HEK293 (cell line): Measurements from ENCODE around the gene SMYD2.

Experiments
- CTCF ChIA-PET: fragments of 350-600 bp; formaldehyde crosslinking; extraction: SDS; loops from one replicate; lab custom pipeline; 2021; ENCODE audit warnings: antibody characterized with exemption; lab: Yijun Ruan, JAX
- POLR2A ChIA-PET: fragments of 300-600 bp; formaldehyde crosslinking; extraction: SDS; loops from one replicate; lab custom pipeline; 2020; ENCODE audit warnings: antibody characterized with exemption, inconsistent platforms; lab: Yijun Ruan, JAX
- H3K27ac ChIP-seq: fragments of 200-500 bp; sonication (Bioruptor generic); 2 replicates; pipeline ENCODE4 v1.5.1; 2014; ENCODE audit warnings: low read depth, low read length, control low read depth, inconsistent platforms; ENCODE audit errors: extremely low read depth
- H3K36me3 ChIP-seq, 2 experiments: fragments of 200-500 bp in 1 of 2; sonication (Bioruptor generic) in 1 of 2; 1 replicate in 1 of 2; 2 replicates in 1 of 2; pipeline ENCODE4 v1.5.1; 2014 to 2017; ENCODE audit warnings: inconsistent platforms in 2 of 2, low read length in 2 of 2; ENCODE audit not compliant: control insufficient read depth in 2 of 2, insufficient read depth in 1 of 2
- H3K4me1 ChIP-seq: fragments of 200-500 bp; sonication (Bioruptor generic); 2 replicates; pipeline ENCODE4 v1.5.1; 2014; ENCODE audit warnings: mild to moderate bottlenecking, low read length, inconsistent platforms; ENCODE audit not compliant: control insufficient read depth, insufficient read depth
- H3K4me3 ChIP-seq: 2 replicates; pipeline ENCODE4 v1.5.1; 2011; ENCODE audit warnings: low read depth, mild to moderate bottlenecking, control low read depth, low read length, moderate library complexity
- H3K9me3 ChIP-seq: fragments of 200-500 bp; sonication (Bioruptor generic); 2 replicates; pipeline ENCODE4 v1.5.1; 2014; ENCODE audit warnings: low read depth, low read length, inconsistent platforms; ENCODE audit not compliant: control insufficient read depth, insufficient read depth
- BCL6B ChIP-seq: fragments of 450-650 bp; formaldehyde crosslinking; IDR thresholded peaks from 2 replicates; pipeline ENCODE4 v1.5.1; 2017; ENCODE audit warnings: missing biosample characterization, missing genetic modification characterization
- GLIS2 ChIP-seq: fragments of 450-650 bp; formaldehyde crosslinking; IDR thresholded peaks from 2 replicates; pipeline ENCODE4 v1.5.1; 2016; ENCODE audit warnings: missing biosample characterization, missing genetic modification characterization
- IKZF3 ChIP-seq: fragments of 450-650 bp; IDR thresholded peaks from 2 replicates; pipeline ENCODE4 v1.5.0; 2018; ENCODE audit warnings: missing biosample characterization, mild to moderate bottlenecking, missing genetic modification characterization, moderate library complexity
- KLF1 ChIP-seq: fragments of 450-650 bp; formaldehyde crosslinking; IDR thresholded peaks from 2 replicates; pipeline ENCODE4 v1.5.1; 2016; ENCODE audit warnings: missing biosample characterization, missing genetic modification characterization
- OVOL3 ChIP-seq: fragments of 450-650 bp; formaldehyde crosslinking; IDR thresholded peaks from 2 replicates; pipeline ENCODE4 v1.5.1; 2016; ENCODE audit warnings: missing biosample characterization, missing genetic modification characterization
- SALL2 ChIP-seq: fragments of 450-650 bp; formaldehyde crosslinking; IDR thresholded peaks from 2 replicates; pipeline ENCODE4 v1.5.0; 2017; ENCODE audit warnings: missing biosample characterization, mild to moderate bottlenecking, missing genetic modification characterization, borderline replicate concordance
- ZBTB11 ChIP-seq: fragments of 450-650 bp; formaldehyde crosslinking; conservative IDR thresholded peaks from 2 replicates; pipeline ENCODE4 v1.5.1; 2016; ENCODE audit warnings: low read depth, missing biosample characterization, missing genetic modification characterization
- ZBTB17 ChIP-seq: fragments of 450-650 bp; formaldehyde crosslinking; IDR thresholded peaks from 2 replicates; pipeline ENCODE4 v1.5.1; 2016; ENCODE audit warnings: missing biosample characterization, missing genetic modification characterization
- ZBTB48 ChIP-seq: fragments of 450-650 bp; formaldehyde crosslinking; IDR thresholded peaks from 2 replicates; pipeline ENCODE4 v1.5.1; 2016; ENCODE audit warnings: missing biosample characterization, missing genetic modification characterization
- ZNF140 ChIP-seq: fragments of 450-650 bp; formaldehyde crosslinking; IDR thresholded peaks from 2 replicates; pipeline ENCODE4 v1.5.1; 2016; ENCODE audit warnings: missing biosample characterization, missing genetic modification characterization
- ZNF266 ChIP-seq: fragments of 450-650 bp; formaldehyde crosslinking; IDR thresholded peaks from 2 replicates; pipeline ENCODE4 v1.5.1; 2016; ENCODE audit warnings: missing biosample characterization, missing genetic modification characterization, low read depth
- ZNF274 ChIP-seq, 2 experiments: fragments of 200-500 bp in 1 of 2; fragments of 450-650 bp in 1 of 2; sonication (Bioruptor generic) in 1 of 2; formaldehyde crosslinking in 1 of 2; IDR thresholded peaks; 2 replicates each; pipeline versions ENCODE4 v1.5.1 to v1.6.1; 2014 to 2016; ENCODE audit warnings: borderline replicate concordance in 1 of 2, inconsistent platforms in 1 of 2, low read length in 1 of 2, missing biosample characterization in 1 of 2, missing genetic modification characterization in 1 of 2
- ZNF341 ChIP-seq: fragments of 450-650 bp; formaldehyde crosslinking; IDR thresholded peaks from 2 replicates; pipeline ENCODE4; 2016; ENCODE audit warnings: low read depth, missing biosample characterization, missing genetic modification characterization
- ZNF354C ChIP-seq: fragments of 450-650 bp; formaldehyde crosslinking; IDR thresholded peaks from 2 replicates; pipeline ENCODE4 v1.5.1; 2016; ENCODE audit warnings: missing biosample characterization, missing genetic modification characterization, low read depth, borderline replicate concordance
- ZNF362 ChIP-seq: fragments of 450-650 bp; formaldehyde crosslinking; IDR thresholded peaks from 2 replicates; pipeline ENCODE4 v1.5.1; 2016; ENCODE audit warnings: missing biosample characterization, missing genetic modification characterization
- ZNF391 ChIP-seq: fragments of 450-650 bp; formaldehyde crosslinking; IDR thresholded peaks from 2 replicates; pipeline ENCODE4 v1.5.1; 2016; ENCODE audit warnings: low read depth, missing biosample characterization, missing genetic modification characterization, borderline replicate concordance
- ZNF416 ChIP-seq: fragments of 450-650 bp; formaldehyde crosslinking; IDR thresholded peaks from 2 replicates; pipeline ENCODE4 v1.5.1; 2016; ENCODE audit warnings: missing biosample characterization, missing genetic modification characterization
- ZNF488 ChIP-seq: fragments of 450-650 bp; formaldehyde crosslinking; IDR thresholded peaks from 2 replicates; pipeline ENCODE4 v1.5.1; 2016; ENCODE audit warnings: missing biosample characterization, missing genetic modification characterization
- ZNF670 ChIP-seq: fragments of 450-650 bp; formaldehyde crosslinking; IDR thresholded peaks from 2 replicates; pipeline ENCODE4 v1.5.1; 2016; ENCODE audit warnings: missing biosample characterization, missing genetic modification characterization, low read depth
- ZNF701 ChIP-seq: fragments of 450-650 bp; formaldehyde crosslinking; IDR thresholded peaks from 2 replicates; pipeline ENCODE4 v1.5.1; 2016; ENCODE audit warnings: missing biosample characterization, missing genetic modification characterization
- ZSCAN16 ChIP-seq: fragments of 450-650 bp; formaldehyde crosslinking; IDR thresholded peaks from 2 replicates; pipeline ENCODE4 v1.5.1; 2016; ENCODE audit warnings: missing biosample characterization, missing genetic modification characterization
- ZSCAN23 ChIP-seq: fragments of 450-650 bp; formaldehyde crosslinking; IDR thresholded peaks from 2 replicates; pipeline ENCODE4 v1.5.1; 2016; ENCODE audit warnings: missing biosample characterization, missing genetic modification characterization
- TF ChIP-seq, protein P1 (sequence below): fragments of 450-650 bp; formaldehyde crosslinking; IDR thresholded peaks from 2 replicates; pipeline ENCODE4 v1.5.1; 2016; ENCODE audit warnings: missing biosample characterization, missing genetic modification characterization

SMYD2 gene

DNA sequence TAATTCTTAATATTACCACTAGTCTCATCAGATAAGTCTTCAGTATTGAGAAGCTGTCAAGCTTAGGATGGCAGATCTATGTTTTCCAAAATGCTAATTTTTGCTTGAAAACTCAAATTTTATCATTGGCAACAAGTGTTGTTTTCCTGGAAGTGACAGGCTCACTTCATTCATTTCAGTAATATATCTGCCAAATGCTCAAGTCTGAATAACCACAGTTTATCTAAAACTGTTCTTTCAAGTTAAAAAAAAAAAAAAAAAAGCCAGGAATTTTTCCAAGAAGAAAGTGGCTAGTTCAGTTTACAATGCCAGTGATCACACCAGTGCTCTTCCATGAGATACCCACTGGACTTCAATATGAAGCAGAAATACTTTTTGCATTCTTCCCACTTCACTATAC lies 20.6 kb downstream of the SMYD2 start (continued):
- TF ChIP-seq ZNF670 (tag by site-specific recombination) (no peak), ZNF488 (tag by site-specific recombination) (no peak), ZNF274 (IDR thresholded peaks at IDR 0.05; ENCODE audit: low read length) (no peak), ZNF274 (tag by site-specific recombination; IDR thresholded peaks at IDR 0.05; ENCODE audit: borderline replicate concordance) (no peak), ZNF140 (no peak), BCL6B (tag by site-specific recombination) (no peak), ZBTB11 (no peak)

GRCh38 chr1:214303141-214303930 lies 22.4 kb downstream of the SMYD2 start:
- TF ChIP-seq ZNF266 (tag by site-specific recombination) (no peak), ZNF362 (tag by site-specific recombination) (no peak), ZNF354C (tag by site-specific recombination) (no peak), ZNF670 (tag by site-specific recombination) (no peak), SALL2 (tag by site-specific recombination) (no peak), OVOL3 (tag by site-specific recombination) (no peak), IKZF3 (tag by site-specific recombination) (no peak), ZNF341 (tag by site-specific recombination) (no peak), ZNF391 (no peak), ZNF416 (tag by site-specific recombination) (no peak), ZSCAN23 (tag by site-specific recombination) (no peak), GLIS2 (tag by site-specific recombination) (no peak), KLF1 (tag by site-specific recombination) (no peak), ZNF701 (no peak), ZBTB48 (tag by site-specific recombination) (no peak), ZSCAN16 (tag by site-specific recombination) (no peak), ZBTB17 (tag by site-specific recombination) (no peak)
- TF ChIP-seq, protein P1, sequence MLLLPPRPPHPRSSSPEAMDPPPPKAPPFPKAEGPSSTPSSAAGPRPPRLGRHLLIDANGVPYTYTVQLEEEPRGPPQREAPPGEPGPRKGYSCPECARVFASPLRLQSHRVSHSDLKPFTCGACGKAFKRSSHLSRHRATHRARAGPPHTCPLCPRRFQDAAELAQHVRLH (tag by site-specific recombination), result no peak
- TF ChIP-seq, all 188 proteins: peak for 0
- no peak overlapping the region for H3K4me3 ChIP-seq
- H3K36me3 ChIP-seq, result no peaks in the 10 kb centered on the region
- no peaks in the 10 kb centered on the region for H3K9me3 ChIP-seq
- no peak overlapping the region for H3K27ac ChIP-seq
- ChIA-PET CTCF (interaction anchor here (0.6 to 3.2 kb wide), 5 partner anchors 10 to 314 kb away, joined by 3 to 19 read pairs (median 4); no protein-coding TSS in a partner anchor), POLR2A (interaction anchor here (1.3 kb wide), 1 partner anchor 11 kb away, joined by 3 read pairs; no protein-coding TSS in a partner anchor)
- H3K4me1 ChIP-seq, result no peaks in the 10 kb centered on the region
